ENCODE measurements around the gene OTOP3. TPM values are rescaled to one million over a fixed set of nuclear protein-coding genes. Genes with fewer than 3 reads are reported as not detected.

OTOP3 gene
- total RNA-seq, 2 donors from 2014 or later, result 0.66 to 2.3 TPM

DNA sequence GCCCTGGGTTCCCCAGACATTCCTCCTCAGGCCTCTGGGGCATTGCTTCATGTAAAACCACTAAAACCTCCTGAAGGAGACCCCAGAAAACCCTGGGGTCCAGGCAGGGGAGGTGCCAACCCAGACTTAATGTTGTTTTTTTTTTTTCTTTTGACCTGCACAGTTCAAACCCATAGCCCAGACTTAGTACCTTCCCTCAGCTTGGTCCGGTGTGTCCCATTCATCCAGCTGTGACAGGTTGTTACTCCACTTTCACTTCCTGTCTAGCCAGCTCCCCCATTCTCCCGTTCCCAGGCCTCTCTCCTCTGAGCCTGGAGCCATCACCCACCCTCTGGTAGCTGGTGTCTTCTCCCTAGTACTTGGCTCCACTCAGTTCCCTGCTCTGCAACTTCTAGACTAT, 56.5 kb downstream of the OTOP3 start:
- peaks cover 76% of the 10 kb centered on the region for H3K4me1 ChIP-seq
- no peak for TF ChIP-seq POLR2A (IDR thresholded peaks at IDR 0.05)
- TF ChIP-seq, protein P1, sequence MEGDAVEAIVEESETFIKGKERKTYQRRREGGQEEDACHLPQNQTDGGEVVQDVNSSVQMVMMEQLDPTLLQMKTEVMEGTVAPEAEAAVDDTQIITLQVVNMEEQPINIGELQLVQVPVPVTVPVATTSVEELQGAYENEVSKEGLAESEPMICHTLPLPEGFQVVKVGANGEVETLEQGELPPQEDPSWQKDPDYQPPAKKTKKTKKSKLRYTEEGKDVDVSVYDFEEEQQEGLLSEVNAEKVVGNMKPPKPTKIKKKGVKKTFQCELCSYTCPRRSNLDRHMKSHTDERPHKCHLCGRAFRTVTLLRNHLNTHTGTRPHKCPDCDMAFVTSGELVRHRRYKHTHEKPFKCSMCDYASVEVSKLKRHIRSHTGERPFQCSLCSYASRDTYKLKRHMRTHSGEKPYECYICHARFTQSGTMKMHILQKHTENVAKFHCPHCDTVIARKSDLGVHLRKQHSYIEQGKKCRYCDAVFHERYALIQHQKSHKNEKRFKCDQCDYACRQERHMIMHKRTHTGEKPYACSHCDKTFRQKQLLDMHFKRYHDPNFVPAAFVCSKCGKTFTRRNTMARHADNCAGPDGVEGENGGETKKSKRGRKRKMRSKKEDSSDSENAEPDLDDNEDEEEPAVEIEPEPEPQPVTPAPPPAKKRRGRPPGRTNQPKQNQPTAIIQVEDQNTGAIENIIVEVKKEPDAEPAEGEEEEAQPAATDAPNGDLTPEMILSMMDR (IDR thresholded peaks at IDR 0.05), result no peak
- ATAC-seq (no peak), DNase-seq (peak in 2 of 4 donors; percentile 16 to 30)
- peak overlapping the region; percentile 79 to 88 (median 85) for H3K27ac ChIP-seq
- no peaks in the 10 kb centered on the region for H3K36me3 ChIP-seq (replicated peaks in 1 of 2; ENCODE audit: insufficient read depth in 1 of 2, low read depth in 2 of 2)
- H3K27me3 ChIP-seq, result no peaks in the 10 kb centered on the region
- intact Hi-C loops (cut with DNase I), result no loop called here
- no peaks in the 10 kb centered on the region for H3K9me3 ChIP-seq
- no peak overlapping the region for H3K4me3 ChIP-seq
- WGBS, 2 donors, result 33 to 42% methylated on average over 2 of the region's 2 CpGs

DNA sequence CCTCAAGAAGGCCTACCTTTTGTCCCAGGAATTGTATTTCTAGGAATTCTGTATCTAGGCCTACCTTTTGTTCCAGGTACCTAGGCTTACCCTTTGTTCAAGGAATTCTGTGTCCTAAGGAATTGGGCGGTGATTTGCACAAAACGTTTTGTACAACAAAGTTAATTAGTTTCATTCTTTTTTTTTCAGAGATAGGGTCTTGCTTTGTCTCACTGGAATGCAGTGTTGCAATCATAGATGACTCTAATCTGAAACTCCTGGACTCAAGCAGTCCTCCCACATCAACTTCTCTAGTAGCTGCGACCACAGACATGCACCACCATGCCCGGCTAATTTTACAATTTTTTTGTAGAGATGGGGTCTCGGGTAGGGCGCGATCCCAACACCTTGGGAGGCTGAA, 58.7 kb downstream of the OTOP3 start:
- peaks cover 58% of the 10 kb centered on the region for H3K4me1 ChIP-seq
- WGBS, 2 donors, result 63 to 73% methylated on average over 7 of the region's 7 CpGs
- no peak for TF ChIP-seq POLR2A (IDR thresholded peaks at IDR 0.05)
- TF ChIP-seq, protein P1 (IDR thresholded peaks at IDR 0.05), result no peak
- H3K36me3 ChIP-seq (replicated peaks in 1 of 2; ENCODE audit: insufficient read depth in 1 of 2, low read depth in 2 of 2), result no peaks in the 10 kb centered on the region
- DNase-seq (no peak), ATAC-seq (no peak)
- no peaks in the 10 kb centered on the region for H3K27me3 ChIP-seq
- peak overlapping the region; percentile 44 to 88 (median 82) for H3K27ac ChIP-seq
- H3K4me3 ChIP-seq, result no peak overlapping the region
- no peaks in the 10 kb centered on the region for H3K9me3 ChIP-seq
- intact Hi-C loops (cut with DNase I), result no loop called here

DNA sequence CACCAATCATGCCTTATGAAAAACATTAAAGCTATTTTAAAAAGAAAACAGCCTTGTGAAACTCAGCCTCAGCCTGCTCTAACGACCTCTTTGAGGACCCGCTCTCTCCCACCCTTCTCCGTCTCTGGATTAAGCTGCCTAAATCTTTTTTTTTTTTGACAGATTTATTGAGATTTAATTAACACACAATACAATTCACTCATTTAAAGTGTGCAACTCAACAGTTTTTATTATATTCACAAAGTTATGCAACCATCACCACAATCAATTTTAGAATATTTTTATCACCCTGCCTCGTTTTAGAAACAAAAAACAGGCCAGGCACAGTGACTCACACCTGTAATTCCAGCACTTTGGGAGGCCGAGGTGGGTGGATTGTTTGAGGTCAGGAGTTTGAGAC, 60.1 kb downstream of the OTOP3 start:
- Histone ChIP-seq H3K27me3 (no peaks in the 10 kb centered on the region), H3K4me1 (peaks cover 46% of the 10 kb centered on the region), H3K27ac (peak overlapping the region in 3 of 4 donors; percentile 5 to 88 (median 85)), H3K4me3 (no peak overlapping the region), H3K9me3 (no peaks in the 10 kb centered on the region), H3K36me3 (replicated peaks in 1 of 2; ENCODE audit: insufficient read depth in 1 of 2, low read depth in 2 of 2) (no peaks in the 10 kb centered on the region)
- DNase-seq (peak in 1 of 4 donors; percentile 15), ATAC-seq (no peak)
- no peak for TF ChIP-seq POLR2A (IDR thresholded peaks at IDR 0.05)
- TF ChIP-seq, protein P1 (IDR thresholded peaks at IDR 0.05), result no peak
- 41 to 43% methylated on average over 5 of the region's 5 CpGs for WGBS, 2 donors
- intact Hi-C loops (cut with DNase I), result no loop called here

DNA sequence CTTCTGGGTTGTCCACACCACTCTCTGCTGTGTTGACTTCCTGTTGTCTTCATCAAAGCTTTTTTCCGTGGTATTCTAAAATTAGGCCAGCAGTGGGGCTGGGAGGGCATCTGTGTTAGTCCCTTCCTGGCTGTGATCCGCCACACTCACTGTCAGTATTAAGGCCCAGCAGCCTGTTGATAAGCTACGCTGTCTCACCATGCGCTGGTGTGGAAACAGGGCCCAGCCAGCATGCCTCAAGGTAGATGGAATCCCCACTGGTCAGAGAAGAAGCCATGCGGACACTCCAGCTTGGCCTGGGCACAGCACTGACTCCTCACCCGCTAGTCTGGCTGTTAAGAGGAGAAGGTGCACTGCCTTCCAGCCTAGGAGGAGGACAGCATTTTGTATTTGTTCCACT, 63.1 kb downstream of the OTOP3 start:
- no peaks in the 10 kb centered on the region for H3K27me3 ChIP-seq
- intact Hi-C loops (cut with DNase I), result no loop called here
- no peak for TF ChIP-seq POLR2A (IDR thresholded peaks at IDR 0.05)
- TF ChIP-seq, protein P1 (IDR thresholded peaks at IDR 0.05), result no peak
- ATAC-seq (no peak), DNase-seq (no peak)
- WGBS, 2 donors, result 82 to 83% methylated on average over 6 of the region's 6 CpGs
- H3K36me3 ChIP-seq (replicated peaks in 1 of 2; ENCODE audit: insufficient read depth in 1 of 2, low read depth in 2 of 2), result no peaks in the 10 kb centered on the region
- H3K27ac ChIP-seq, result no peak overlapping the region
- H3K9me3 ChIP-seq, result no peaks in the 10 kb centered on the region
- H3K4me1 ChIP-seq, result peaks cover 23% of the 10 kb centered on the region
- H3K4me3 ChIP-seq, result no peak overlapping the region

DNA sequence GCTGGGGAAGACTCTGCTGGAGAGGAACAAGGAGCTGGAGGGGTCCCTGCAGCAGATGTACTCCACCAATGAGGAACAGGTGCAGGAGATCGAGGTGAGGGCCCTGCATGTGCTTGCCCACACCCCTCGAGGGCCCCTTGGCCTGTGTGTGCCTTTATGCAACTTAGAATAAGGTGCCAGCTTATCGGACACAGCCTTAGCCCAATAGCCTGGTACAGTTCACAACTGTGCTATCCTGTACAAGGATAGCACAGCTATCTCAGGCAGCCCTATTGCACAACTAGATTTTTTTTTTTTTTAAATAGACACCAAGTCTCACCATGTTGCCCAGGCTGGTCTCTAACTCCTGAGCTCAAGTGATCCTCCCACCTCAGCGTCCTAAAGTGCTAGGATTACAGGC, 63.8 kb downstream of the OTOP3 start:
- 73 to 74% methylated on average over 3 to 4 of the region's 4 CpGs for WGBS, 2 donors
- Histone ChIP-seq H3K36me3 (replicated peaks in 1 of 2; ENCODE audit: insufficient read depth in 1 of 2, low read depth in 2 of 2) (no peaks in the 10 kb centered on the region), H3K4me3 (no peak overlapping the region), H3K4me1 (peaks cover 16% of the 10 kb centered on the region), H3K27me3 (no peaks in the 10 kb centered on the region), H3K9me3 (no peaks in the 10 kb centered on the region), H3K27ac (no peak overlapping the region)
- DNase-seq, result no peak
- ATAC-seq, result no peak
- TF ChIP-seq, protein P1 (IDR thresholded peaks at IDR 0.05), result no peak
- TF ChIP-seq POLR2A (IDR thresholded peaks at IDR 0.05), result no peak
- intact Hi-C loops (cut with DNase I), result no loop called here

Data from body of pancreas (tissue), 4 donors.